Measurements from ENCODE around the gene CACYBP. TPM values are rescaled to one million over a fixed set of nuclear protein-coding genes. Genes with fewer than 3 reads are reported as not detected.

The CACYBP gene
- total RNA-seq, 1 experiment from 2014 or later, result 342 TPM

DNA sequence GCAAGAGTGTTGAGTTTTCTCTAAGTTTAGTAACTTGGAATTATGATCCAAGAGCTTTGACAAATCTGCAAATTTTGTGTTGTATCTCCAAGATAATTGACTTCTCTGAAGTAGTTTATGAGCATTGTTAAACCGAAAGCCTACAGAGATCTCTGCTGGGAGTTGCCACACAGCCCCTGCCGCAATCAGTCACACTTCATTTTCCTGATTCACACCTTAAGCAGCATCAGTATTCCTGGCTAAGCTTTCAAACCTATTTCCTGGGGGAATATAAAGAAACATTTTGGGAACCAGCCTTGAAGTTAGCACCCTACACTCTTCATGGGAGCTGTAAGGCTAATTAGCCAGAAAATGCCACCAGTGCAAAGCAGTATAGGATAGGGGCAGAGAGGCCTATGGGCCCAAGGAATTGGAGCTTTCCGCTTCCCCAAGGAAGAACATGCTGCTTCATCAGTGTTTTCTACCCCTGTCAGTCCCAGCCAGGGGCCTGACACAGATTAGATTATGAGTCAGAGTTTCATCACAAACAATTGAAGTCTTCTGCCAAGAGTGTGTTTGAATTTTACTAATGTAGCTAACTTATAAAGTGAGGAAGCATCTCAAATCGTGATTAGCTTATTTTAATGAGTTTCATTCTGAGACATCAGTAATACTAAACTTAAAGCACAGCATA is 23.2 kb upstream of the CACYBP start:
- POLR2A ChIA-PET (ENCODE audit: unreplicated experiment), result no interaction called here
- no peaks in the 10 kb centered on the region for H4K20me1 ChIP-seq (ENCODE audit: low read length)
- no peaks in the 10 kb centered on the region for H3K36me3 ChIP-seq (ENCODE audit: low read depth, low read length)
- no peaks in the 10 kb centered on the region for H3K9me3 ChIP-seq (ENCODE audit: low read length)
- DNase-seq (peak; percentile 71), ATAC-seq (peak; percentile 85)
- no peaks in the 10 kb centered on the region for H3K27me3 ChIP-seq (ENCODE audit: low read length)
- H3K4me1 ChIP-seq (ENCODE audit: insufficient read depth, low read length), result peaks cover 22% of the 10 kb centered on the region
- H3K27ac ChIP-seq (ENCODE audit: low read length), result peak overlapping the region; percentile 20
- no peaks in the 10 kb centered on the region for H3F3A ChIP-seq (ENCODE audit: low read length, unreplicated experiment)
- no peak overlapping the region for H3K4me3 ChIP-seq (ENCODE audit: low read length)
- H3K9me2 ChIP-seq (replicated peaks; ENCODE audit: low read length), result no peaks in the 10 kb centered on the region
- no peak overlapping the region for H3K9ac ChIP-seq (ENCODE audit: low read length)
- CTCF ChIA-PET, result interaction anchor here (0.6 kb wide), 1 partner anchor 45 kb away, joined by 4 read pairs; no protein-coding TSS in a partner anchor
- H3K4me2 ChIP-seq (ENCODE audit: low read length), result no peak overlapping the region
- no TSS peak for BruUV-seq (replicated peaks)
- intact Hi-C loops (cut with micrococcal nuclease), result no loop called here
- no peaks in the 10 kb centered on the region for H3K79me2 ChIP-seq (ENCODE audit: low read length)
- TF ChIP-seq, protein P1, sequence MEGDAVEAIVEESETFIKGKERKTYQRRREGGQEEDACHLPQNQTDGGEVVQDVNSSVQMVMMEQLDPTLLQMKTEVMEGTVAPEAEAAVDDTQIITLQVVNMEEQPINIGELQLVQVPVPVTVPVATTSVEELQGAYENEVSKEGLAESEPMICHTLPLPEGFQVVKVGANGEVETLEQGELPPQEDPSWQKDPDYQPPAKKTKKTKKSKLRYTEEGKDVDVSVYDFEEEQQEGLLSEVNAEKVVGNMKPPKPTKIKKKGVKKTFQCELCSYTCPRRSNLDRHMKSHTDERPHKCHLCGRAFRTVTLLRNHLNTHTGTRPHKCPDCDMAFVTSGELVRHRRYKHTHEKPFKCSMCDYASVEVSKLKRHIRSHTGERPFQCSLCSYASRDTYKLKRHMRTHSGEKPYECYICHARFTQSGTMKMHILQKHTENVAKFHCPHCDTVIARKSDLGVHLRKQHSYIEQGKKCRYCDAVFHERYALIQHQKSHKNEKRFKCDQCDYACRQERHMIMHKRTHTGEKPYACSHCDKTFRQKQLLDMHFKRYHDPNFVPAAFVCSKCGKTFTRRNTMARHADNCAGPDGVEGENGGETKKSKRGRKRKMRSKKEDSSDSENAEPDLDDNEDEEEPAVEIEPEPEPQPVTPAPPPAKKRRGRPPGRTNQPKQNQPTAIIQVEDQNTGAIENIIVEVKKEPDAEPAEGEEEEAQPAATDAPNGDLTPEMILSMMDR (conservative IDR thresholded peaks at IDR 0.05; ENCODE audit: low read depth, low read length), result no peak
- H2AFZ ChIP-seq (ENCODE audit: low read length), result no peak overlapping the region

DNA sequence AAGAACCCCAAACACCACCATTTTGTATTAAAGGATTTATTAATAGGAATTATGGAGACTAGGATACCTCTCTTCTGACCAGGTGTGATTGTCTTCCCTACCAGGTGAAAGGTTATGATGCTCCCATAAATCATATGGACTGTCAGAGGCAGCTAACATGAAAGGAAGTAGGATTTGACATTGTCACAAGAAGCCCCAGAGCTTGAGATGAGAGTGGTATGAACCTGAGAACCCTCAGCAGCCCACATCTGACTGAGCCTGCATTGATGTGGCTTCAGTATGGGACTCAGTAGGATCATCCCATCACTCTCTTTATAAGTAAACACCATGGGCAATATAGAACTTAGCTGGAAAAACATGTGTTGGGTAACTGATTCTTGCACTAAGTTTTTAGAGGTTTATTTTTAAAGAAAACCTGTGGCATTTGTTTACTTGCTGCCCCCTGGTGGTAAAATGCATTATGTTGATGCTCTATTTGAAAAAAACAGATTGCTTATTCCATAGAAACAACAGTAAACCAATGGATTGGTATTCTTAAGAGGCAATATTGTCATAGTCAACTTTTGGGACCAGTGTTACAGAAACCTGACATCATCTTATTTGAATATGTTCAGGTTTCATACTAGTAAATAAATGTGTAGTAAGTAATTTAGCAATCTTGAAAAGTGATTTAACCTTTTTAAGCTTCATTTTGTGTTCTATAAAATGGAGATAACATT is 16.6 kb upstream of the CACYBP start:
- Histone ChIP-seq H3K4me3 (ENCODE audit: low read length) (no peak overlapping the region), H4K20me1 (ENCODE audit: low read length) (no peaks in the 10 kb centered on the region), H3K27ac (ENCODE audit: low read length) (no peak overlapping the region), H3K27me3 (ENCODE audit: low read length) (no peaks in the 10 kb centered on the region), H3K9me3 (ENCODE audit: low read length) (no peaks in the 10 kb centered on the region), H3K79me2 (ENCODE audit: low read length) (no peaks in the 10 kb centered on the region), H3K4me2 (ENCODE audit: low read length) (no peak overlapping the region), H3K9ac (ENCODE audit: low read length) (no peak overlapping the region), H3K9me2 (replicated peaks; ENCODE audit: low read length) (no peaks in the 10 kb centered on the region), H3K36me3 (ENCODE audit: low read depth, low read length) (0 out of 2 replicates have a peak, but pooled peaks cover 3% of the 10 kb centered on the region), H3F3A (ENCODE audit: low read length, unreplicated experiment) (no peaks in the 10 kb centered on the region), H2AFZ (ENCODE audit: low read length) (no peak overlapping the region), H3K4me1 (ENCODE audit: insufficient read depth, low read length) (no peaks in the 10 kb centered on the region)
- no TSS peak for BruUV-seq (replicated peaks)
- ChIA-PET CTCF (no interaction called here), POLR2A (ENCODE audit: unreplicated experiment) (no interaction called here)
- intact Hi-C loops (cut with micrococcal nuclease), result loop anchor here (1.0 kb wide), 2 partner anchors 100 to 213 kb away; no protein-coding TSS in a partner anchor
- DNase-seq (peak; percentile 59), ATAC-seq (no peak)
- TF ChIP-seq, protein P1 (conservative IDR thresholded peaks at IDR 0.05; ENCODE audit: low read depth, low read length), result peak; percentile 73
- TF ChIP-seq EZH2 (IDR thresholded peaks at IDR 0.05; ENCODE audit: low read length, unreplicated experiment), result no peak

DNA sequence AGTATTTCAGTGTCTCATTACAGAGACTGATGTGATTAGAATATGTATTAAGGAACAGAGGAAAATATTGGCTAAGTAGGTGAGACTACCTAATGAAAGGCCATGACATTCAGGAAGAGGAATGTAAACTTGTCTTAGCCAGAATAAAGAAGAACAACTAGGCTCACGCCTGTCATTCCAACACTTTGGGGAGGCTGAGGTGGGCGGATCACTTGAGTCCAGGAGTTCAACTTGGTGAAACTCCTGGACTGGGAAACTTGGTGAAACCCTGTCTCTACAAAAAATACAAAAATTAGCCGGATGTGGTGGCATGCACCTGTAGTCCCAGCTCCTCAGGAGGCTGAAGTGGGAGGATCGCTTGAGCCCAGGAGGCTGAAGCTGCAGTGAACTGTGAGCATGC is 14.8 kb upstream of the CACYBP start:
- no TSS peak for BruUV-seq (replicated peaks)
- intact Hi-C loops (cut with micrococcal nuclease), result no loop called here

More for the DNA sequence above, 14.8 kb upstream of the CACYBP start:
- Histone ChIP-seq H3K36me3 (ENCODE audit: low read depth, low read length) (0 out of 2 replicates have a peak, but pooled peaks cover 3% of the 10 kb centered on the region), H4K20me1 (ENCODE audit: low read length) (no peaks in the 10 kb centered on the region), H3K9me3 (ENCODE audit: low read length) (no peaks in the 10 kb centered on the region), H2AFZ (ENCODE audit: low read length) (no peak overlapping the region), H3K79me2 (ENCODE audit: low read length) (no peaks in the 10 kb centered on the region), H3K27me3 (ENCODE audit: low read length) (no peaks in the 10 kb centered on the region), H3K9me2 (replicated peaks; ENCODE audit: low read length) (no peaks in the 10 kb centered on the region), H3K27ac (ENCODE audit: low read length) (no peak overlapping the region), H3F3A (ENCODE audit: low read length, unreplicated experiment) (no peaks in the 10 kb centered on the region), H3K9ac (ENCODE audit: low read length) (no peak overlapping the region), H3K4me3 (ENCODE audit: low read length) (no peak overlapping the region), H3K4me1 (ENCODE audit: insufficient read depth, low read length) (no peaks in the 10 kb centered on the region), H3K4me2 (ENCODE audit: low read length) (no peak overlapping the region)
- CTCF ChIA-PET, result no interaction called here
- TF ChIP-seq EZH2phosphoT487 (IDR thresholded peaks at IDR 0.05; ENCODE audit: borderline replicate concordance, low read length) (no peak), EZH2 (IDR thresholded peaks at IDR 0.05; ENCODE audit: low read length, unreplicated experiment) (no peak)
- TF ChIP-seq, protein P1 (conservative IDR thresholded peaks at IDR 0.05; ENCODE audit: low read depth, low read length), result no peak
- ATAC-seq (no peak), DNase-seq (no peak)
- POLR2A ChIA-PET (ENCODE audit: unreplicated experiment), result no interaction called here

All from PC-3 (cell line).